Bronchial epithelial cell (primary cell): ENCODE results near the gene SIK3. TPM values are rescaled to one million over a fixed set of nuclear protein-coding genes. Genes with fewer than 3 reads are reported as not detected.
"Not testable (repeated sequence)": the region's sequence is repeated elsewhere in the genome, so short reads cannot be mapped to it uniquely, and the experiment has no call there.

Experiments
- DNase-seq: peaks from one replicate; pipeline ENCODE4 v3.0.0-alpha.2; 2010; ENCODE audit warnings: low read depth
- FAIRE-seq: peaks from 2 replicates; lab custom pipeline; 2011; peaks lifted over from hg19 to GRCh38; lab: Jason Lieb, UNC
- H3K27me3 ChIP-seq: 2 replicates; pipeline ENCODE4 v1.5.1; 2011; ENCODE audit warnings: low read length; ENCODE audit not compliant: control insufficient read depth, insufficient read depth
- H3K36me3 ChIP-seq: 2 replicates; pipeline ENCODE4 v1.5.1; 2011; ENCODE audit warnings: low read length; ENCODE audit not compliant: control insufficient read depth, insufficient read depth
- H3K4me3 ChIP-seq: 2 replicates; pipeline ENCODE4 v1.5.1; 2011; ENCODE audit warnings: mild to moderate bottlenecking, low read depth, low read length, control low read depth
- CTCF ChIP-seq: IDR thresholded peaks from 2 replicates; pipeline ENCODE4 v1.5.1; 2011; ENCODE audit warnings: mild to moderate bottlenecking, moderate library complexity, low read length, control low read depth, inconsistent platforms; ENCODE audit not compliant: insufficient read depth, severe bottlenecking
- total RNA-seq: library from RNA; depleted of rRNA; stranded (reverse); fragments of >200 nt; gene quantifications from 2 replicates; pipeline ENCODE4 v1.2.1, GENCODE V29; 2014

Gene SIK3
- total RNA-seq, 1 donor from 2014 or later, result 6.8 TPM

- no peak for FAIRE-seq
- H3K4me3 ChIP-seq, result no peak overlapping the region
- no peak for DNase-seq
- H3K27me3 ChIP-seq, result no peaks in the 10 kb centered on the region
- TF ChIP-seq CTCF, result no peak
- H3K36me3 ChIP-seq, result no peaks in the 10 kb centered on the region
Observed at GRCh38 chr11:117127171-117127901, 29.1 kb upstream of the SIK3 start.

- Histone ChIP-seq H3K27me3 (no peaks in the 10 kb centered on the region), H3K4me3 (no peak overlapping the region), H3K36me3 (no peaks in the 10 kb centered on the region)
- DNase-seq (no peak), FAIRE-seq (no peak)
- TF ChIP-seq CTCF, result no peak
Observed at GRCh38 chr11:117126223-117126965, 28.2 kb upstream of the SIK3 start.

- TF ChIP-seq CTCF, result no peak
- DNase-seq, result no peak
- H3K4me3 ChIP-seq, result no peak overlapping the region
- H3K27me3 ChIP-seq, result no peaks in the 10 kb centered on the region
- H3K36me3 ChIP-seq, result no peaks in the 10 kb centered on the region
- no peak for FAIRE-seq
Observed at GRCh38 chr11:117122556-117122955, 24.3 kb upstream of the SIK3 start.

- H3K36me3 ChIP-seq, result no peaks in the 10 kb centered on the region
- FAIRE-seq (no peak), DNase-seq (no peak)
- H3K27me3 ChIP-seq, result no peaks in the 10 kb centered on the region
- TF ChIP-seq CTCF, result no peak
- H3K4me3 ChIP-seq, result no peak overlapping the region
Observed at GRCh38 chr11:117121176-117121575, 22.9 kb upstream of the SIK3 start.

- no peak for FAIRE-seq
- H3K4me3 ChIP-seq, result no peak overlapping the region
Observed at GRCh38 chr11:117117681-117118080, 19.5 kb upstream of the SIK3 start.

GRCh38 chr11:117112939-117113338 lies 14.7 kb upstream of the SIK3 start:
- not testable (repeated sequence) for DNase-seq, H3K4me3 ChIP-seq, FAIRE-seq, H3K36me3 ChIP-seq, H3K27me3 ChIP-seq

More at GRCh38 chr11:117117681-117118080, 19.5 kb upstream of the SIK3 start:
- TF ChIP-seq CTCF, result no peak
- Histone ChIP-seq H3K27me3 (no peaks in the 10 kb centered on the region), H3K36me3 (no peaks in the 10 kb centered on the region)
- DNase-seq, result no peak

- not testable (repeated sequence) for H3K27me3 ChIP-seq, DNase-seq, H3K36me3 ChIP-seq, H3K4me3 ChIP-seq, FAIRE-seq
Observed at GRCh38 chr11:117112497-117112896, 14.3 kb upstream of the SIK3 start.
